Prostate gland (tissue), 2 donors: ENCODE results near the gene FAM163B.

Source experiments
- POLR2AphosphoS5 ChIP-seq: sonication (generic); formaldehyde crosslinking; IDR thresholded peaks from one replicate; pipeline ENCODE4 v1.6.1; 2017; ENCODE audit warnings: antibody characterized with exemption
- TF ChIP-seq, protein P1 (sequence below), 4 experiments: fragments of 200-600 bp in 2 of 4; fragments of 450-650 bp in 2 of 4; sonication (generic) in 2 of 4; IDR thresholded peaks; 1 replicate in 3 of 4; 2 replicates in 1 of 4; pipeline ENCODE4 v1.5.1; 2016 to 2019; ENCODE audit warnings: antibody characterized with exemption in 4 of 4, mild to moderate bottlenecking in 2 of 4, moderate library complexity in 2 of 4

- TF ChIP-seq, protein P1, sequence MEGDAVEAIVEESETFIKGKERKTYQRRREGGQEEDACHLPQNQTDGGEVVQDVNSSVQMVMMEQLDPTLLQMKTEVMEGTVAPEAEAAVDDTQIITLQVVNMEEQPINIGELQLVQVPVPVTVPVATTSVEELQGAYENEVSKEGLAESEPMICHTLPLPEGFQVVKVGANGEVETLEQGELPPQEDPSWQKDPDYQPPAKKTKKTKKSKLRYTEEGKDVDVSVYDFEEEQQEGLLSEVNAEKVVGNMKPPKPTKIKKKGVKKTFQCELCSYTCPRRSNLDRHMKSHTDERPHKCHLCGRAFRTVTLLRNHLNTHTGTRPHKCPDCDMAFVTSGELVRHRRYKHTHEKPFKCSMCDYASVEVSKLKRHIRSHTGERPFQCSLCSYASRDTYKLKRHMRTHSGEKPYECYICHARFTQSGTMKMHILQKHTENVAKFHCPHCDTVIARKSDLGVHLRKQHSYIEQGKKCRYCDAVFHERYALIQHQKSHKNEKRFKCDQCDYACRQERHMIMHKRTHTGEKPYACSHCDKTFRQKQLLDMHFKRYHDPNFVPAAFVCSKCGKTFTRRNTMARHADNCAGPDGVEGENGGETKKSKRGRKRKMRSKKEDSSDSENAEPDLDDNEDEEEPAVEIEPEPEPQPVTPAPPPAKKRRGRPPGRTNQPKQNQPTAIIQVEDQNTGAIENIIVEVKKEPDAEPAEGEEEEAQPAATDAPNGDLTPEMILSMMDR (IDR thresholded peaks at IDR 0.05) = no peak
- no peak for TF ChIP-seq POLR2AphosphoS5
Measured at GRCh38 chr9:133574771-133575170, 34.4 kb downstream of the FAM163B start.
